Measurements from ENCODE around the gene ST6GALNAC3.
A peak's percentile ranks its signal among the peaks of the same experiment; 100 is the strongest.
"Not testable (repeated sequence)": the region's sequence is repeated elsewhere in the genome, so short reads cannot be mapped to it uniquely, and the experiment has no call there.

The ST6GALNAC3 gene

GRCh38 chr1:76202670-76203069, 128.1 kb downstream of the ST6GALNAC3 start:
- no peak for DNase-seq

GRCh38 chr1:76203127-76203526, 128.6 kb downstream of the ST6GALNAC3 start:
- no peak for DNase-seq

- DNase-seq = peak in 1 of 14 donors; percentile 25
These were observed 134.7 kb downstream of the ST6GALNAC3 start for GRCh38 chr1:76209238-76209637.

GRCh38 chr1:76209648-76210047, 135.1 kb downstream of the ST6GALNAC3 start:
- no peak for DNase-seq

- no peak for DNase-seq
These were observed 135.6 kb downstream of the ST6GALNAC3 start for GRCh38 chr1:76210160-76210559.

GRCh38 chr1:76218888-76219287, 144.3 kb downstream of the ST6GALNAC3 start:
- DNase-seq = no peak

- no peak for DNase-seq
These were observed 144.8 kb downstream of the ST6GALNAC3 start for GRCh38 chr1:76219366-76219818.

GRCh38 chr1:76224752-76225151, 150.2 kb downstream of the ST6GALNAC3 start:
- DNase-seq = no peak

- DNase-seq = no peak
These were observed 151.0 kb downstream of the ST6GALNAC3 start for GRCh38 chr1:76225526-76225925.

GRCh38 chr1:76227621-76228020, 153.1 kb downstream of the ST6GALNAC3 start:
- DNase-seq = no peak

- no peak for DNase-seq
These were observed 154.9 kb downstream of the ST6GALNAC3 start for GRCh38 chr1:76229279-76230005.

GRCh38 chr1:76230842-76231281, 156.3 kb downstream of the ST6GALNAC3 start:
- DNase-seq = peak in 1 of 14 donors; percentile 4

GRCh38 chr1:76231320-76231719, 156.8 kb downstream of the ST6GALNAC3 start:
- DNase-seq = no peak

GRCh38 chr1:76232666-76233065, 158.1 kb downstream of the ST6GALNAC3 start:
- DNase-seq = no peak

GRCh38 chr1:76234061-76234460, 159.5 kb downstream of the ST6GALNAC3 start:
- no peak for DNase-seq

- no peak for DNase-seq
These were observed 162.7 kb downstream of the ST6GALNAC3 start for GRCh38 chr1:76237211-76237610.

GRCh38 chr1:76238094-76238628, 163.6 kb downstream of the ST6GALNAC3 start:
- no peak for DNase-seq

- no peak for DNase-seq
These were observed 164.9 kb downstream of the ST6GALNAC3 start for GRCh38 chr1:76239470-76239918.

GRCh38 chr1:76240316-76240715, 165.8 kb downstream of the ST6GALNAC3 start:
- DNase-seq = no peak

GRCh38 chr1:76242587-76242986, 168.0 kb downstream of the ST6GALNAC3 start:
- DNase-seq = not testable (repeated sequence)

GRCh38 chr1:76247261-76247852, 172.8 kb downstream of the ST6GALNAC3 start:
- DNase-seq = no peak

GRCh38 chr1:76250271-76250670, 175.7 kb downstream of the ST6GALNAC3 start:
- no peak for DNase-seq

GRCh38 chr1:76252431-76252830, 177.9 kb downstream of the ST6GALNAC3 start:
- no peak for DNase-seq

Data from C1 segment of cervical spinal cord (tissue), 14 donors.